NCI-H2196 treated with DMSO at 0.1 percent for 48 hours (cell line): Measurements from ENCODE around the gene PVALB.

ENCODE experiments used
- DNase-seq: peaks from one replicate; lab custom pipeline; 2025; ENCODE audit not compliant: unreplicated experiment; lab: John Stamatoyannopoulos, UW

Gene PVALB, protein sequence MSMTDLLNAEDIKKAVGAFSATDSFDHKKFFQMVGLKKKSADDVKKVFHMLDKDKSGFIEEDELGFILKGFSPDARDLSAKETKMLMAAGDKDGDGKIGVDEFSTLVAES

GRCh38 chr22:36816636-36817524, at the start of gene PVALB:
PVALB (minus strand) TSS chr22:36817035; CDS start chr22:36817005, 30 bp downstream.
- DNase-seq = no peak

DNA sequence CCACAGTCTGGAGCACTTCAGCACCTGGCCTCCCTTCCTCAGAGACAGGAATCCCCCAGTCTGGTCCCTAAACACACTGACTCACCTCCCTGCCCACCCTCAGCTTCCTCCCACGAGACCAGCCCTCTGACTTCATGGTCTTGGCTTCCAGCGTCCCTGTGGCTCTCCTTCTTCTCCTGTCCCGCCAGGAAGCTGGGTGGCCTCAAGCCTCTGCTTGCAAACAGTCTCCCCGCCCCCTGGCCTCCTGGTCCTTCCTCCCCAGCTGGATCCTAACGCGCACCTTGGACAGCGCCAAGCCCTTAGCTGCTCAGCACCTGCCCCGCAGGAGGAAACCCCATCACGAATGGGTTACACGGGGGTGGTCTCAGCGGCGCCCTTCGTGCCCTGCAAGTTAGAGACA, 48.5 kb upstream of the PVALB start:
- no peak for DNase-seq

DNA sequence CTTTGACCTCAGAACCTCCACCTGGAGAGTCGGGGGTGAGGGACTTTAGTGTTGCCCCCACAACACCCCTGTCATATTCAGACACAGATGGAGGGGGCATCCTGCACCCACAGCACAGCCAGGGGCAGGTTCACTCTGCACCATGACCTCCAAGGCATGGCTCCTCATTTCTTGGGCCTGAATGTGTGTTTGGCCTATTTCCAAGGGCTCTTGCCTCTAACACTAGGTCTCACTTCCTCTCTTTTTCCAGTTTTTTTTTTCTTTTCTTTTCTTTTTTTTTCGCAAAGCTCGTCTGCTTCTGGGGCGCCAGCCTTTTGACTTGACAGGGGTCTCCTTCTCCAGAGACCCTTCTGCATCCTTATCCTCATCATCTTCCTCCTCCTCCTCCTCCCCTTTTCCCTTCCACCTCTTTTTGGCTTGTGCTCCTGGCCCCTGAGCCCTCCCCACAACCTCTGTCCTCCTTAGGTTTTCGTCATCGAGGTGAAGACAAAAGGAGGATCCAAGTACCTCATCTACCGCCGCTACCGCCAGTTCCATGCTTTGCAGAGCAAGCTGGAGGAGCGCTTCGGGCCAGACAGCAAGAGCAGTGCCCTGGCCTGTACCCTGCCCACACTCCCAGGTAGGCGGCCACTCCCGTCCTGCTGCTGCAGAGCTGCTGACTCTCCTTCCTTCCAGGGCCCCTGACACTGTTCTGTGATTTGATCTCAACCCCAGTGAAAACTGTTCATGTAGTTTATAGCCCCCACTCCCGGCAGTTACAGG, 47.8 kb upstream of the PVALB start:
- no peak for DNase-seq

- DNase-seq = no peak
These were observed 47.1 kb upstream of the PVALB start for GRCh38 chr22:36863979-36864378.

DNA sequence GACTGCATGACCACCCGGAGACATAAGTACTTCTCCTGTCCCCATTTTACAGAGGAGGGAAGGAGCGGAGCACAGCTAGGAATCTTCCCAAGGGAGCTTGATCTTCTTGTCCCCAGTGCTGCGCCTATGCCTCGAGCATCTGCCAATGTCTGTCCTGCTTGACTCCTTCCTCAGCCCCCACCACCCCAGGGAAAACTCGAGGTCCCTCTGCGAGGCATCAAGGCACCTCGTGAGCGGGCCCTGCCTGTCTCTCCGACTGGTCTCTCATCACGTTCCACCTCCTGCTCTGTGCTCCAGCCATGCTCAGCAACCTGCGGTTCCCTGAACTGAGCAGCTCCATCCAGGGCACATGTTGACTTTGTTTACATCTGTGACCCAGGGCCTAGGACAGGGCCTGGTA, 46.4 kb upstream of the PVALB start:
- no peak for DNase-seq

- DNase-seq = no peak
These were observed 45.7 kb upstream of the PVALB start for GRCh38 chr22:36862251-36863242.

GRCh38 chr22:36860821-36861659, 44.2 kb upstream of the PVALB start, which contains the start of gene NCF4:
NCF4 (plus strand) TSS chr22:36861006; CDS start chr22:36861172, 166 bp downstream.
- DNase-seq = no peak

- no peak for DNase-seq
These were observed 43.6 kb upstream of the PVALB start for GRCh38 chr22:36860438-36860820.

- no peak for DNase-seq
These were observed 43.2 kb upstream of the PVALB start for GRCh38 chr22:36860017-36860416.

GRCh38 chr22:36858966-36859365, 42.1 kb upstream of the PVALB start:
- DNase-seq = no peak

DNA sequence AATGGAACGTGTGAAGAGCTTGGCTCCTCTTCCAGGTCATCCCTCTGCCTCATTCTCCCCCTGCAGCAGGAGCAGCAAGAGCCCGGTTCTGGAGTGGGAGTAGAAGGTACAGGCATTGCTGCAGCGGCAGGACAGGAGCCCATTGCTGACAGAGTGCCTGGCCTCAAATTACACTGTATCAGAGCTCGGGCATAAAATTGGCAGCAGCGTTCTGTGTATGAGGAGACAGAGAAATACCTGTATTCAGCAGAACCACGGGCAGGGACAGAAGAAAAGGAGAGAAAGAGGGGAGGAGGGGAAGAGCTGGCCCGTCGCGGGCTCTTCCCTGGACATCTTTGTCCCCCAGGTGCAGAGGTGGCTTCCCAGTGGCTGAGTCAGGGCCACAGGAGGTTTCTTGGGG, 41.3 kb upstream of the PVALB start:
- DNase-seq = no peak

- no peak for DNase-seq
These were observed 39.9 kb upstream of the PVALB start for GRCh38 chr22:36856792-36857135.

DNA sequence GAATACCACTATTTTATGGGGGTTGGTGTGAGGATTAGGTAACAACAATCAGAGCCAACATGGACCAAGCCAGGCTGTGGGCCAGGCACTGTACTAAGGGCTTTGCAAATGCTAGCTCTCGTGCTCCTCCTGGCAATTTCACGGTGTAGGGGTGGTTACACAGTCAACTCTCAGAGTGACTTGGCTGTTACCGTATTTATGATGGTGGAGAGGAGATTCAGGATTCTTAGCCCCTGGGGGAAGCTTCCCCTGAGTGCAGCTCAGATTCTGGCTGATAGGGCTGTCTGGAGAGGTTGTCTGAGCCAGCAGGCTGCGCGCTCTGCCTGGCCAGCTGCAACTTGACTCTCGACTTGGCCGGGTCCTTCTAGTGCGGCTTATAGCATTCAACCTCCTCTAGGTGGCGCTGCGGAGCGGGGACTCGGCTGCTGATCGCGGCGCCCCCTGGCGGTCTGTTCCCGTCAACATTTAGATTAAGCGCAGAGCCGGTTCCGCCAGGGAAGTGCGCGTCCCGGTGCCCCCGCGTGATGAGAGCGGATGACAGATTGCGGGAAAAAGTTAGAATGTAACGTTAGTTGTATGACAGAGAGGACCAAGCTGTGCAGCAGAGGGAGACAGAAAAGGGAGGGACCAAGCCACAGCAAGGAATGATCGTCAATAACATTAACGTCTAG, 39.4 kb upstream of the PVALB start:
- DNase-seq = peak; percentile 55

DNA sequence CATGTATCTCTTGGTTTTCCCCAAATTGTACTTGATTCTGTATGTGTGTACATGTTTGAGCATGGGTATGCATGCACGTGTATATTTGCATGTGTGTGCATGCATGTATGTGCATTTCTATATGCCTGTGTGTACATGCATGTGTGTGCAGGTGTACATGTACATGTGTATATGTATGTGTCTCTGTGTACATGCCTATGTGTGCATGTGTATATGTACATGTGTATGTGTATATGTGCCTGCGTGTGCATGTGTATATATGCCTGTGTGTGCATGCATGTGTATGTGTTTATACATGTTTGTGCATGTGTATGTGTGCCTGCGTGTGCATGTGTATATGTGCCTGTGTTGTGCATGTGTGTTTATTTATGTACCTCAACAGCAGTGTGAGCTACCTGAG, 38.6 kb upstream of the PVALB start:
- no peak for DNase-seq

DNA sequence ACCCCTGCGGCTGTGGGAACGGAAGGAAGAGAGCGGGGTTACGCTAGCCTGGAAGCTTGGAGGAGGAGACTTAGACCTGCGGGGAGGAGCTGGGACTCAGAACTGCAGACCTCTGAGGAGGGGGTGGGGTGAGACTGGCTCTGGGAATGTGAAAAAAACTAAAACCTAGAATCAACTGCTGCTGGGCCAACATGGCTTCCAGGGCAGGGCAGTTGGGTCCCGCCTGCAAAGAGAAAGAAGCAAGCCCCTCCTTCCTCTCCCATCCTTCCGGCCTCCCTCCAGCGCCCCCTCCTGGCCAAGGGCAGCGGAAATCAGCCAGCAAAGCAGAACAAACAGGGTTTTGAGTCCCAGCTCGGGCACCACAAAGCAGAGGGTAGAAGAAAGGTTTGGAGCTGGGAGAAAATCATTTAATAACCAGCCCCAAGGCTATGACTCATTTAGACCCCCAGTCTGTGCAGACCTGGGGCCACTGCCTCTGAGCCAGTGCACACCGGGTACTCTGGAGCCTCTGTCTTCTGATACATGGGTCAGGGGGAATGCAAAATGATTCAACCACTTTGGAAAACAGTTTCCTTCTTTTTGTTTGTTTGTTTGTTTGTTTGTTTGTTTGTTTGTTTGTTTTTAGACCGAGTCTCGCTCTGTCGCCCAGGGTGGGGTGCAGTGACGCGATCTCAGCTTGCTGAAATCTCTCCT, 36.7 kb upstream of the PVALB start:
- DNase-seq = no peak

DNA sequence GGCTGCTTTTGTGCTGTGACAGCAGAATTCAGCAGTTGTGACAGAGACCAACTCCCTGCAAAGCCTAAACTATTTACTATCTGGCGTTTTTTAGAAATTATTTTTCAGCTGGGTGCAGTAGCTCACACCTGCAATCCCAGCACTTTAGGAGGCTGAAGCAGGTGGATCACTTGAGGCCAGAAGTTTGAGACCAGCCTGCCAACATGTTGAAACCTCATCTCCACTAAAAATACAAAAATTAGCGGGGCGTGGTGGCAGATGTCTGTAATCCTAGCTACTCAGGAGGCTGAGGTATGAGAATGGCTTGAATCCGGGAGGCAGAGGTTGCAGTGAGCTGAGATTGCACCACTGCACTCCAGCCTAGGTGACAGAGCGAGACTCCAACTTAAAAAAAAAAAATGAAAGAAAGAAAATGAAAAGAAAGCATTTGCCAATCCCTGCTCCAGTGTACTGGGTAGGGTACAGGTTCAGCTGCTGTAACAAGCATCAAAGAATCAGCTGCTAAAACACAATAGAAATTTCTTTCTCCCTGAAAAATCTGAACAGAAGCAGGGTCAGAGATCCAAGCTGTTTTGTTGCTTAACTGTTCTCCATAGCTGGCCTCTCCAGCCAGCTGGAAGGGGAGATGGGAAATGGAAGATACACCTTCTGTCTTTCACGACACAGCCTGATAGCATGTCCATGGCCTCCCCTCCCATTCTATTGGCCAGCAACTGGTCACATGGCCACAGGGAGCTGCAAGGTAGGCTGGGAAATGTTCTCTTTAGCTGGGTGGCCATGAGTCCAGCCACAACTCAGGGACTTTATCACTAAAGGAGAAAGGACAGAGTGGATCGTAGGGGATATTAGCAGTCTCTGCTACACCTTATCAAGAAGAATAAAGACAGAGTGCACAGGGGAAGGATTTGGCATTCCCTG, 35.5 kb upstream of the PVALB start:
- no peak for DNase-seq

DNA sequence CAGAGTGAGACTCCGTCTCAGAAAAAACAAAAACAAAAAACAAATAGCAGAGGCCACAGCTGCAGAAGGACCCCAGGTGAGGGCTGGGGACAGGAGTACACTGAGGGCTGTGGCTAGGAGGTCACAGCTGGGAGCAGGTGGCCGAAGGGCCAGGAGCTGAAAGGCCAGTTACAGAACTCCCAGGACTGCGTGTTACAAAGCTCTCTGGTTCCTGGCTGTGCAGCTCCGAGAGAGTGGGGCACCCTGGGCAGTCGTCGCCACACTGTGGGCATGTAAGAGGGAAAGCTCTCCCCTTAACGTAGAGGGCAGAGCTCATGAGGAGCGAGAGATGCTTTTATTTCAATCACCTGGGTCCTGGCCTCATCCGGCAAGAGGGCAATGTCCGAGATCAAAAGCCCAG, 33.8 kb upstream of the PVALB start:
- no peak for DNase-seq

DNA sequence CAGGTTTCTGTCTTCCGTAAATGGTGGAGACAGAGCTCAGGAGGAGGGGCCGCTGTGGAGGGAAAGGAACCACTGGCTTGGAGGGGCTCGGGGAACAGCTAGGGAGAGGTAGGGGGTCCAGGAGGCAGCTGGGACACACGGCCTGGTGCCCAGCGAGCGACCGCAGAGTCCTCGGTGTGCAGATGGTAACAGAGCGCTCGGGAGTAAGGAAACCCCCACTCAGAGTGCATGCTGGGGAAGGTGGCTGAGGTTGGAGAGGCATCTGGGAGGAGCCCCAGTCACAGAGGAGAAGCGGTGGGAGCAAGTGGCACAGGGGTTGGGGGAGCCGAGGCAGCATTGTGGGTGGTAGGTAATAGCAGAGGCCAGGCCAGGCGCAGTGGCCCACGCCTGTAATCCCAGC, 33.2 kb upstream of the PVALB start:
- no peak for DNase-seq
